HepG2 (cell line): ENCODE measurements around the gene DENND5A. TPM values are rescaled to one million over a fixed set of nuclear protein-coding genes. Genes with fewer than 3 reads are reported as not detected.

ENCODE experiments used
- EP300 ChIP-seq, 3 experiments: sonication (generic) in 1 of 3; formaldehyde crosslinking in 1 of 3; IDR thresholded peaks; 2 replicates each; pipeline versions ENCODE4 v1.5.1 to v1.6.1; 2011 to 2020; ENCODE audit warnings: low read depth in 2 of 3, low read length in 2 of 3, borderline replicate concordance in 1 of 3, improper control_type of control experiment in 1 of 3, mild to moderate bottlenecking in 1 of 3, missing genetic modification reagents in 1 of 3, moderate library complexity in 1 of 3
- MAFF ChIP-seq: IDR thresholded peaks from 2 replicates; pipeline ENCODE4 v1.6.1; 2011; ENCODE audit warnings: low read depth, low read length, improper control_type of control experiment
- RBAK ChIP-seq: sonication (generic); formaldehyde crosslinking; IDR thresholded peaks from 2 replicates; pipeline ENCODE4 v1.5.1; 2020; ENCODE audit warnings: mild to moderate bottlenecking, missing genetic modification reagents
- RFX1 ChIP-seq: fragments of 450-650 bp; IDR thresholded peaks from 2 replicates; pipeline ENCODE4 v1.6.1; 2017
- RFX5 ChIP-seq: IDR thresholded peaks from 2 replicates; pipeline ENCODE4 v1.6.1; 2011; ENCODE audit warnings: low read depth, low read length, improper control_type of control experiment
- SALL1 ChIP-seq: sonication (generic); formaldehyde crosslinking; IDR thresholded peaks from 2 replicates; pipeline ENCODE4 v1.8.0; 2022; ENCODE audit warnings: mild to moderate bottlenecking, missing genetic modification reagents
- TEAD3 ChIP-seq: optimal IDR thresholded peaks from 2 replicates; pipeline ENCODE3; 2016; ENCODE audit warnings: borderline replicate concordance
- THYN1 ChIP-seq: sonication (generic); formaldehyde crosslinking; IDR thresholded peaks from 2 replicates; pipeline ENCODE4 v1.8.1; 2023; ENCODE audit warnings: low read depth, mild to moderate bottlenecking, moderate library complexity, missing genetic modification reagents, borderline replicate concordance
- ZFP36 ChIP-seq: fragments of 150-350 bp; IDR thresholded peaks from 2 replicates; pipeline ENCODE4 v1.6.1; 2018; ENCODE audit warnings: borderline replicate concordance, low read length, low read depth; ENCODE audit not compliant: partially characterized antibody
- ZNF292 ChIP-seq: sonication (generic); formaldehyde crosslinking; IDR thresholded peaks from 2 replicates; pipeline ENCODE4 v1.8.1; 2022; ENCODE audit warnings: mild to moderate bottlenecking, low read depth, missing genetic modification reagents, borderline replicate concordance
- ZNF296 ChIP-seq: sonication (generic); formaldehyde crosslinking; conservative IDR thresholded peaks from 2 replicates; pipeline ENCODE4 v1.5.0; 2020; ENCODE audit warnings: mild to moderate bottlenecking, missing genetic modification reagents
- ZNF333 ChIP-seq: sonication (generic); formaldehyde crosslinking; IDR thresholded peaks from 2 replicates; pipeline ENCODE4 v1.4.0; 2020; ENCODE audit warnings: mild to moderate bottlenecking, missing genetic modification reagents, borderline replicate concordance
- ZNF337 ChIP-seq: sonication (generic); formaldehyde crosslinking; IDR thresholded peaks from 2 replicates; pipeline ENCODE4 v1.5.1; 2020; ENCODE audit warnings: missing genetic modification reagents, low read depth, mild to moderate bottlenecking, borderline replicate concordance
- ZNF501 ChIP-seq: sonication (generic); formaldehyde crosslinking; IDR thresholded peaks from 2 replicates; pipeline ENCODE4 v1.5.1; 2020; ENCODE audit warnings: mild to moderate bottlenecking, moderate library complexity, missing genetic modification reagents
- ZNF564 ChIP-seq: sonication (generic); formaldehyde crosslinking; IDR thresholded peaks from 2 replicates; pipeline ENCODE4 v1.8.1; 2023; ENCODE audit warnings: mild to moderate bottlenecking, missing genetic modification reagents
- ZNF878 ChIP-seq: sonication (generic); formaldehyde crosslinking; IDR thresholded peaks from 2 replicates; pipeline ENCODE4 v1.8.1; 2023; ENCODE audit warnings: mild to moderate bottlenecking, missing genetic modification reagents, moderate library complexity
- polyA plus RNA-seq, 8 experiments: library from polyadenylated mRNA; depleted of rRNA in 3 of 8; stranded (reverse) in 7 of 8; unstranded in 1 of 8; fragments of >200 nt; fragmentation: Illumina TruSeq in 4 of 8; extraction: Trizol in 4 of 8; gene quantifications; 2 replicates each; pipeline versions ENCODE4 v1.2.1 to v1.2.3, GENCODE V29; 2011 to 2016; ENCODE audit warnings: low read depth in 4 of 8, missing spikeins in 1 of 8, mixed read lengths in 1 of 8; ENCODE audit not compliant: insufficient read depth in 1 of 8
- total RNA-seq, 5 experiments: library from RNA; depleted of rRNA; stranded (reverse); fragments of >200 nt; fragmentation: Illumina TruSeq; extraction: Trizol; gene quantifications; 2 replicates each; pipeline ENCODE4 v1.2.3, GENCODE V29; 2016; ENCODE audit warnings: low read depth in 1 of 5
- TF ChIP-seq, protein P1 (sequence below): sonication (generic); formaldehyde crosslinking; IDR thresholded peaks from 2 replicates; pipeline ENCODE4 v1.5.0; 2020; ENCODE audit warnings: mild to moderate bottlenecking, missing genetic modification reagents
- TF ChIP-seq, protein P2 (sequence below): sonication (generic); formaldehyde crosslinking; IDR thresholded peaks from 2 replicates; pipeline ENCODE4 v1.4.0; 2020; ENCODE audit warnings: missing genetic modification reagents, borderline replicate concordance
- TF ChIP-seq, protein P3 (sequence below): IDR thresholded peaks from 2 replicates; pipeline ENCODE4 v1.6.1; 2016; ENCODE audit warnings: missing genetic modification reagents, missing compliant biosample characterization
- TF ChIP-seq, protein P4 (sequence below): sonication (generic); formaldehyde crosslinking; IDR thresholded peaks from 2 replicates; pipeline ENCODE4 v1.5.0; 2020; ENCODE audit warnings: mild to moderate bottlenecking, missing genetic modification reagents, moderate library complexity

Gene DENND5A
- total and polyA plus RNA-seq, 2 of the 13 experiments (the other 11 are each of a cell fraction or from before 2014, with no cell fraction given), result 63.3 to 145 TPM

DNA sequence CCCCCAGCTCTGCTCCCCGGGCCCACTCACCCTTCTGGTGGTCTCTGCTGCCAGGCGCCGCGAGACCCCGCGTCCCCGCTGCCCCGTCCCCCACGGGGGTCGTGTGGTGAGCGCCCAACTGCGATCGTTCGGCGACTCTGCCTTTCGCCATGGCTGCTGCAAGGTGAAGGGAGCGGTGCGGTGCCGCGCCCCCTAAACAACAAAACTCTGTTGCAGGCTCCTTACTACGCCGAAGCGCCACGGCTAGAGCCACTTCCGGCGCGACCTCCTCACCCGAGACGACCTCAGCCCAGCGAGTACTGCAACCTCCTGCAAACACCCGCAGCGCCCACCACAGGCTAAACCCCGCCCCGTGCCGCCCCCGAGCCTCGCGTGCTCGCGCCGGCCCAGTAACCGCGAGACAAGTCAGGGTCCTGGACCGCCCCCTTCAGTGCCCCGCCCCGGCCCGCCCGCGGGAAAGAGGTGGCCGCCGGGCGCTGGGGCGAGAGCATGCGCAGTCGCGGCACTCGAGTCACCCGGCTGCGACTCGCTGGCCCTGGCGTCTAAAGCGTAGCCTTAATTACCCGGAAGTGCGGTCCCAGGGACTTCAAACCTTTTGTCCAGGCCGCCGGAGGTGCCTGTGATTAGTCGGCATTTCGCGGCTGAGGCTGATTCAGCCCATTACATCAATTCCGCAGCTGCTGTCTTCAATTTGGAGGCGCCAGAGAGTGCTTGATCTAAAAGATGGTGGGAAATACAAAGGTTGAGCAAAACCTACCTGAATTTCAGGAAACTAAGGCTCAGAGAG, 49.3 kb upstream of the DENND5A start, which contains the start of gene TMEM41B (continued):
- TF ChIP-seq THYN1 (CRISPR knock-in tag) (no peak), MAFF (peak; percentile 66), ZNF292 (CRISPR knock-in tag) (peak; percentile 72; the same call in 1 of the 2 replicates), EP300 (IDR thresholded peaks at IDR 0.05; ENCODE audit: low read depth in 2 of 2, low read length in 2 of 2) (no peak; a peak in 1 of 4 replicates), EP300 (CRISPR knock-in tag; IDR thresholded peaks at IDR 0.05; ENCODE audit: borderline replicate concordance) (no peak), ZNF564 (peak; percentile 84), ZNF501 (CRISPR knock-in tag) (peak; percentile 88), ZNF333 (CRISPR knock-in tag) (no peak), RFX1 (no peak), RFX5 (0 out of 2 replicates have a peak, but pooled peaks have one; percentile 16), ZFP36 (no peak), RBAK (CRISPR knock-in tag) (peak; percentile 52; the same call in 1 of the 2 replicates), TEAD3 (CRISPR knock-in tag) (peak; percentile 58), ZNF337 (CRISPR knock-in tag) (peak; percentile 47; the same call in 1 of the 2 replicates), SALL1 (peak; percentile 85), ZNF878 (peak; percentile 45; the same call in 1 of the 2 replicates), ZNF296 (CRISPR knock-in tag) (peak; percentile 58; the same call in 1 of the 2 replicates)
- TF ChIP-seq, protein P1, sequence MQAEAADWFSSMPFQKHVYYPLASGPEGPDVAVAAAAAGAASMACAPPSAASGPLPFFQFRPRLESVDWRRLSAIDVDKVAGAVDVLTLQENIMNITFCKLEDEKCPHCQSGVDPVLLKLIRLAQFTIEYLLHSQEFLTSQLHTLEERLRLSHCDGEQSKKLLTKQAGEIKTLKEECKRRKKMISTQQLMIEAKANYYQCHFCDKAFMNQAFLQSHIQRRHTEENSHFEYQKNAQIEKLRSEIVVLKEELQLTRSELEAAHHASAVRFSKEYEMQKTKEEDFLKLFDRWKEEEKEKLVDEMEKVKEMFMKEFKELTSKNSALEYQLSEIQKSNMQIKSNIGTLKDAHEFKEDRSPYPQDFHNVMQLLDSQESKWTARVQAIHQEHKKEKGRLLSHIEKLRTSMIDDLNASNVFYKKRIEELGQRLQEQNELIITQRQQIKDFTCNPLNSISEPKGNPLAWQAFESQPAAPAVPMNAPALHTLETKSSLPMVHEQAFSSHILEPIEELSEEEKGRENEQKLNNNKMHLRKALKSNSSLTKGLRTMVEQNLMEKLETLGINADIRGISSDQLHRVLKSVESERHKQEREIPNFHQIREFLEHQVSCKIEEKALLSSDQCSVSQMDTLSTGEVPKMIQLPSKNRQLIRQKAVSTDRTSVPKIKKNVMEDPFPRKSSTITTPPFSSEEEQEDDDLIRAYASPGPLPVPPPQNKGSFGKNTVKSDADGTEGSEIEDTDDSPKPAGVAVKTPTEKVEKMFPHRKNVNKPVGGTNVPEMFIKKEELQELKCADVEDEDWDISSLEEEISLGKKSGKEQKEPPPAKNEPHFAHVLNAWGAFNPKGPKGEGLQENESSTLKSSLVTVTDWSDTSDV, result 0 out of 2 replicates have a peak, but pooled peaks have one; percentile 43
- TF ChIP-seq, protein P2, sequence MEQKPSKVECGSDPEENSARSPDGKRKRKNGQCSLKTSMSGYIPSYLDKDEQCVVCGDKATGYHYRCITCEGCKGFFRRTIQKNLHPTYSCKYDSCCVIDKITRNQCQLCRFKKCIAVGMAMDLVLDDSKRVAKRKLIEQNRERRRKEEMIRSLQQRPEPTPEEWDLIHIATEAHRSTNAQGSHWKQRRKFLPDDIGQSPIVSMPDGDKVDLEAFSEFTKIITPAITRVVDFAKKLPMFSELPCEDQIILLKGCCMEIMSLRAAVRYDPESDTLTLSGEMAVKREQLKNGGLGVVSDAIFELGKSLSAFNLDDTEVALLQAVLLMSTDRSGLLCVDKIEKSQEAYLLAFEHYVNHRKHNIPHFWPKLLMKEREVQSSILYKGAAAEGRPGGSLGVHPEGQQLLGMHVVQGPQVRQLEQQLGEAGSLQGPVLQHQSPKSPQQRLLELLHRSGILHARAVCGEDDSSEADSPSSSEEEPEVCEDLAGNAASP, result peak; percentile 98
- TF ChIP-seq, protein P3, sequence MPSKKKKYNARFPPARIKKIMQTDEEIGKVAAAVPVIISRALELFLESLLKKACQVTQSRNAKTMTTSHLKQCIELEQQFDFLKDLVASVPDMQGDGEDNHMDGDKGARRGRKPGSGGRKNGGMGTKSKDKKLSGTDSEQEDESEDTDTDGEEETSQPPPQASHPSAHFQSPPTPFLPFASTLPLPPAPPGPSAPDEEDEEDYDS, result peak; percentile 89
- TF ChIP-seq, protein P4, sequence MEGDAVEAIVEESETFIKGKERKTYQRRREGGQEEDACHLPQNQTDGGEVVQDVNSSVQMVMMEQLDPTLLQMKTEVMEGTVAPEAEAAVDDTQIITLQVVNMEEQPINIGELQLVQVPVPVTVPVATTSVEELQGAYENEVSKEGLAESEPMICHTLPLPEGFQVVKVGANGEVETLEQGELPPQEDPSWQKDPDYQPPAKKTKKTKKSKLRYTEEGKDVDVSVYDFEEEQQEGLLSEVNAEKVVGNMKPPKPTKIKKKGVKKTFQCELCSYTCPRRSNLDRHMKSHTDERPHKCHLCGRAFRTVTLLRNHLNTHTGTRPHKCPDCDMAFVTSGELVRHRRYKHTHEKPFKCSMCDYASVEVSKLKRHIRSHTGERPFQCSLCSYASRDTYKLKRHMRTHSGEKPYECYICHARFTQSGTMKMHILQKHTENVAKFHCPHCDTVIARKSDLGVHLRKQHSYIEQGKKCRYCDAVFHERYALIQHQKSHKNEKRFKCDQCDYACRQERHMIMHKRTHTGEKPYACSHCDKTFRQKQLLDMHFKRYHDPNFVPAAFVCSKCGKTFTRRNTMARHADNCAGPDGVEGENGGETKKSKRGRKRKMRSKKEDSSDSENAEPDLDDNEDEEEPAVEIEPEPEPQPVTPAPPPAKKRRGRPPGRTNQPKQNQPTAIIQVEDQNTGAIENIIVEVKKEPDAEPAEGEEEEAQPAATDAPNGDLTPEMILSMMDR, result peak; percentile 29; the same call in 1 of the 2 replicates
